T-helper 1 cell treated with Interleukin-12 subunit alpha and Interleukin-12 subunit beta and Interleukin-4 antibody, amounts not matched to agents 30 μg/mL and 1 μg/mL, for 36 hours (primary cell): ENCODE results near the gene SORT1.

Source experiments
- H3K27ac Mint-ChIP-seq: one replicate; pipeline ENCODE4 v1.8.0; 2021; ENCODE audit warnings: mild to moderate bottlenecking, mixed read lengths
- H3K27me3 Mint-ChIP-seq: one replicate; pipeline ENCODE4 v1.8.0; 2021; ENCODE audit warnings: low read depth, mixed read lengths
- H3K36me3 Mint-ChIP-seq: one replicate; pipeline ENCODE4 v1.8.0; 2021; ENCODE audit warnings: low read depth, mixed read lengths
- H3K4me1 Mint-ChIP-seq: one replicate; pipeline ENCODE4 v1.8.0; 2021; ENCODE audit warnings: low read depth, mixed read lengths
- H3K4me3 Mint-ChIP-seq: one replicate; pipeline ENCODE4 v1.8.0; 2021; ENCODE audit warnings: mild to moderate bottlenecking, moderate library complexity, mixed read lengths
- H3K9me3 Mint-ChIP-seq: one replicate; pipeline ENCODE4 v1.8.0; 2021; ENCODE audit warnings: mixed read lengths

SORT1 gene

GRCh38 chr1:109279615-109280278 lies 118.0 kb downstream of the SORT1 start:
- no peak overlapping the region for H3K27ac Mint-ChIP-seq
- peaks cover 7% of the 10 kb centered on the region for H3K36me3 Mint-ChIP-seq
- peaks cover 23% of the 10 kb centered on the region for H3K4me1 Mint-ChIP-seq
- no peaks in the 10 kb centered on the region for H3K9me3 Mint-ChIP-seq
- H3K27me3 Mint-ChIP-seq, result no peaks in the 10 kb centered on the region
- no peak overlapping the region for H3K4me3 Mint-ChIP-seq

DNA sequence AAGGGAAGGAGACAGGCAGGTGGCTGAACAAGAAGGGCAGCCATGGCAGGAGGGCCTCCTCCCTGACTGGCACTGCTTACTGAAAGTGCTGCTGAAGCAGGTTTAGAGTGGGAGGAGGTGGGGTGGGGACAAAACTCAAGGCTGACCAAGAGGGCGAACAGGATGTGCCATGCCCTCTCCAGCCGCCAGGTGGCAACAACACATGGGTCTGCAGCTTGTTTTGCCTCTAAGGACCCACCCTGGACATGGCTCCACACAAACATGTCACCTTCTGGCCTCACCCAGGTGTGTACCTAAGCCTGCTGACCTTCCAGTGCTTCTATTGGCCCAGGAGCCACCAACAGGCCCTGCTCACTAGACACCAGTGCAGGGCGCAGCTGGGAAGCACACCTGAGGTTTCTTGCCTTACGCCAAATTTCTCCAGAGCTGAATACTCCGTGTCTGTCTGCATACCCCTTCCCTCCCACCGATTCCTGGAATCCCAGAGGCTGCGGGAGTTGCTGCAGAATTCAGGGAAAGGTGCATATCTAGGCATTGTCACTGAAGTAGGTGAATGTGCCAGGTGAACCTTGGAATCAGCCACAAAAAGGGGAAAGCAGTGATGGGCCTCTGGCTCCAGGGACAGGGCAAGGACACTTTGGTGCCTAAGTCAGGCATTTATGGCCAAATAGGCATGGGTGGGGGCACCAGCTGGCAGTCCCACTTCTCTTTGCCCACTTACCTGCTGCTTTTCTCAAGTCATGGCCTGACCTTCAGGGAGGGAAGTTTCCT lies 120.1 kb downstream of the SORT1 start:
- Mint-ChIP-seq H3K36me3 (peaks cover 6% of the 10 kb centered on the region), H3K27me3 (no peaks in the 10 kb centered on the region), H3K27ac (peak overlapping the region; percentile 63), H3K4me1 (peaks cover 15% of the 10 kb centered on the region), H3K9me3 (no peaks in the 10 kb centered on the region), H3K4me3 (no peak overlapping the region)

DNA sequence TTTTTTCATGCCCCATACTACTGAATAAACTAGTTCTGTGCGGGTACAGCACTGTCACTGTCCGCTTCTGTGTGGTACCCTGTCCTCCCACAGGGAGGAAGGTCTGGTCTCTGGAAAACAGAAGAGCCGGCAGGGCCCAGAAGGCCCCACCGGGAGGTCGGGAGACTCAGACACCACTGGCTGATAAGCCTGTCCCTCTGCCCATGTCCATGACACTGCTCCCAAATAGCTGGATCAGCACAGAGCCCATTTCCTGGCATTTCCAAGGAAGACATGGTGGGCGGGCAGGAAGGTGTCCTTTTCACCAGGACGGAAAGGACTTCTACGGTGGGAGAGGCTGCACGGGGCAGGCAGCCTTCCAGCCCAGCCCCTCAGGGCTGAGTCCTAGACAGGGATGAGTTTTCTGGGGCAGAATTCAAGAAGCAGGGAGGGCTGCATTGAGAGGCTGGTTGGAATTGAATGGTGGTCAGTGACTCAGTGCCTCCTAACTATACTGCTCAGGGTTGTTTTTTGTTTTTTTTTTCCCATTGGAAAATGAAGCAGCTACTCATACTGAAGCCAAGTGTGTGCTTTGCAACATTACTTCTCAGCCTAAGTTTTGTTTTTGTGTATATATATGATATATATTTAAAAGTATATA lies 121.9 kb downstream of the SORT1 start:
- no peaks in the 10 kb centered on the region for H3K27me3 Mint-ChIP-seq
- H3K27ac Mint-ChIP-seq, result no peak overlapping the region
- H3K4me1 Mint-ChIP-seq, result peaks cover 4% of the 10 kb centered on the region

GRCh38 chr1:109274533-109275476 lies 122.9 kb downstream of the SORT1 start:
- H3K27me3 Mint-ChIP-seq, result no peaks in the 10 kb centered on the region
- H3K36me3 Mint-ChIP-seq, result peaks cover 1% of the 10 kb centered on the region
- H3K27ac Mint-ChIP-seq, result no peak overlapping the region

More for the DNA sequence above, 121.9 kb downstream of the SORT1 start:
- Mint-ChIP-seq H3K4me3 (no peak overlapping the region), H3K36me3 (peaks cover 3% of the 10 kb centered on the region), H3K9me3 (no peaks in the 10 kb centered on the region)

GRCh38 chr1:109273570-109274288 lies 124.0 kb downstream of the SORT1 start:
- no peaks in the 10 kb centered on the region for H3K27me3 Mint-ChIP-seq
- no peak overlapping the region for H3K27ac Mint-ChIP-seq
- no peak overlapping the region for H3K4me3 Mint-ChIP-seq
- H3K9me3 Mint-ChIP-seq, result no peaks in the 10 kb centered on the region
- H3K4me1 Mint-ChIP-seq, result peaks cover 4% of the 10 kb centered on the region
- H3K36me3 Mint-ChIP-seq, result no peaks in the 10 kb centered on the region

More at GRCh38 chr1:109274533-109275476, 122.9 kb downstream of the SORT1 start:
- Mint-ChIP-seq H3K4me3 (no peak overlapping the region), H3K9me3 (no peaks in the 10 kb centered on the region), H3K4me1 (peaks cover 4% of the 10 kb centered on the region)

DNA sequence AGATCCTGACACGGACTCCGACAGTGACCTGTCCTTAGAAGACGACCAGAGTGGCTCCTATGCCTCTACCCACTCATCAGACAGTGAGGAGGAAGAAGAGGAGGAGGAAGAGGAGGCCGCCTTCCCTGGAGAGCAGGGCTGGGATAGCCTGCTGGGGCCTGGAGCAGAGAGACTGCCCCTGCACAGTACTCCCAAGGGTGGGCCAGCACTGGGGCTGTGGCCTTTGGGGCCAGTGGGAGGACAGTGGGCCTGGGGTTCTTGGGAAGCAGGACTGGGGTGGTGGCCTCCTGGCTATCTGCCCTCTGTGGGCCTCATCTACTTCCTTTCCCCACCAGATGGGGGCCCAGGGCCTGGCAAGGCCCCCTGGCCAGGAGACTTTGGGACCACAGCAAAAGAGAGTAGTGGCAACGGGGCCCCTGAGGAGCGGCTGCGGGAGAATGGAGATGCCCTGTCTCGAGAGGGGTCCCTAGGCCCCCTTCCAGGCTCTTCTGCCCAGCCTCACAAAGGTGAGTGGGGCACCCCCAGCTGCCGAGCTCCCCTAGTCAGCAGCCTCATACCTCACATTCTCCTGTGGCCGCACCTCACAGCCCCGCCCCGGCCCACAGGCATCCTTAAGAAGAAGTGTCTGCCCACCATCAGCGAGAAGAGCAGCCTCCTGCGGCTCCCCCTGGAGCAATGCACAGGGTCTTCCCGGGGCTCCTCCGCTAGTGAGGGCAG lies 124.7 kb downstream of the SORT1 start:
- H3K36me3 Mint-ChIP-seq, result no peaks in the 10 kb centered on the region
- no peak overlapping the region for H3K27ac Mint-ChIP-seq
- no peaks in the 10 kb centered on the region for H3K9me3 Mint-ChIP-seq
- no peak overlapping the region for H3K4me3 Mint-ChIP-seq
- no peaks in the 10 kb centered on the region for H3K27me3 Mint-ChIP-seq
- peaks cover 4% of the 10 kb centered on the region for H3K4me1 Mint-ChIP-seq

GRCh38 chr1:109272021-109272799 lies 125.5 kb downstream of the SORT1 start:
- H3K27me3 Mint-ChIP-seq, result no peaks in the 10 kb centered on the region
- H3K36me3 Mint-ChIP-seq, result no peaks in the 10 kb centered on the region
- no peak overlapping the region for H3K27ac Mint-ChIP-seq
- no peak overlapping the region for H3K4me3 Mint-ChIP-seq
- H3K4me1 Mint-ChIP-seq, result peaks cover 3% of the 10 kb centered on the region
- H3K9me3 Mint-ChIP-seq, result no peaks in the 10 kb centered on the region

GRCh38 chr1:109271458-109271857 lies 126.3 kb downstream of the SORT1 start:
- no peaks in the 10 kb centered on the region for H3K9me3 Mint-ChIP-seq
- no peaks in the 10 kb centered on the region for H3K27me3 Mint-ChIP-seq
- H3K4me1 Mint-ChIP-seq, result no peaks in the 10 kb centered on the region
- H3K36me3 Mint-ChIP-seq, result no peaks in the 10 kb centered on the region
- no peak overlapping the region for H3K4me3 Mint-ChIP-seq
- no peak overlapping the region for H3K27ac Mint-ChIP-seq

- H3K36me3 Mint-ChIP-seq, result no peaks in the 10 kb centered on the region
- H3K27me3 Mint-ChIP-seq, result no peaks in the 10 kb centered on the region
- no peak overlapping the region for H3K27ac Mint-ChIP-seq
- H3K9me3 Mint-ChIP-seq, result no peaks in the 10 kb centered on the region
- H3K4me1 Mint-ChIP-seq, result no peaks in the 10 kb centered on the region
- no peak overlapping the region for H3K4me3 Mint-ChIP-seq
Measured at GRCh38 chr1:109270623-109271317, 126.9 kb downstream of the SORT1 start.

GRCh38 chr1:109269981-109270622 lies 127.6 kb downstream of the SORT1 start:
- H3K9me3 Mint-ChIP-seq, result no peaks in the 10 kb centered on the region
- H3K4me1 Mint-ChIP-seq, result no peaks in the 10 kb centered on the region
- no peak overlapping the region for H3K27ac Mint-ChIP-seq
- no peaks in the 10 kb centered on the region for H3K27me3 Mint-ChIP-seq
- no peaks in the 10 kb centered on the region for H3K36me3 Mint-ChIP-seq
- no peak overlapping the region for H3K4me3 Mint-ChIP-seq

DNA sequence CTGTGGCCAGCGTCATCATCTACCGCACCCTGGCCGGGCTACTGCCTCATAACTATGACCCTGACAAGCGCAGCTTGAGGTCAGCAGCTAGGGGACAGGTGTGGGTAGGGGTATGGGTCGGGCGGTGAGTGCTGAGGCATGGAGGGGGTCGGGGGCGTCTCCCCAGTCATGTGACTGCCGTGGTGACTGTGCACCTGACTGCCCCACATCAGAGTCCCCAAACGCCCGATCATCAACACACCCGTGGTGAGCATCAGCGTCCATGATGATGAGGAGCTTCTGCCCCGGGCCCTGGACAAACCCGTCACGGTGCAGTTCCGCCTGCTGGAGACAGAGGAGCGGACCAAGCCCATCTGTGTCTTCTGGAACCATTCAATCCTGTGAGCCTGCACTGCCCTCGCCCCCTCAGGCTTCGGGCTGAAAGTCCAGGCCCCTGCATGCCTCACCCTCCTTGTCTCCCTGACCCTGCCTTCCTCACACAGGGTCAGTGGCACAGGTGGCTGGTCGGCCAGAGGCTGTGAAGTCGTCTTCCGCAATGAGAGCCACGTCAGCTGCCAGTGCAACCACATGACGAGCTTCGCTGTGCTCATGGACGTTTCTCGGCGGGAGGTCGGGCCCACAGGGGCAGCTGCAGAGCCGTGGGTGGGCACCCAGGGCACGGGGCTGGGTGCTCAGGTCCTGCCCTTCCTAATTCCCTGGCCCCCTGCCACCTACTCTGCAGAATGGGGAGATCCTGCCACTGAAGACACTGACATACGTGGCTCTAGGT lies 128.3 kb downstream of the SORT1 start:
- Mint-ChIP-seq H3K36me3 (no peaks in the 10 kb centered on the region), H3K4me1 (no peaks in the 10 kb centered on the region), H3K4me3 (no peak overlapping the region), H3K27me3 (no peaks in the 10 kb centered on the region), H3K27ac (no peak overlapping the region), H3K9me3 (no peaks in the 10 kb centered on the region)
